ENCODE measurements around the gene PPP2R3B.
"Not testable (repeated sequence)": the region's sequence is repeated elsewhere in the genome, so short reads cannot be mapped to it uniquely, and the experiment has no call there.

The PPP2R3B gene

DNA sequence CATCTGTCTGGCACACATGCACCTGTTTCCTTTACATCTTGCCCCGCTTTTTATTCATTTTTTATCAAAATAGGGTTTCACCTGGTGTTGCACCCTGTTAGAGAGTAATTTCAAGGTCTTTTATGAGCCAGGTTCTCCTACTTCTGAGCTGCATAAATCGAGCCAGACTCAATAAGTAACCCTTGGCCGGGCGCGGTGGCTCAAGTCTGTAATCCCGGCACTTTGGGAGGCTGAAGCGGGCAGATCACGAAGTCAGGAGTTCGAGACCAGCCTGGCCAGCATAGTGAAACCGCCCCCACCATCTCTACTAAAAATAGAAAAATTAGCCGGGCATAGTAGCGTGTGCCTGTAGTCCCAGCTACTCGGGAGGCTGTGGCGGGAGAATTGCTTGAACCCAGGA is 1.0 kb upstream of the PPP2R3B start:
- TF ChIP-seq CTCF (IDR thresholded peaks at IDR 0.05; ENCODE audit: low read depth, low read length) = no peak
- no peak for DNase-seq (ENCODE audit: extremely low read depth, low read depth)

GRCh38 chrX:386239-386767 is 404 bp downstream of the PPP2R3B start:
- no peak for DNase-seq (ENCODE audit: extremely low read depth, low read depth)

GRCh38 chrX:385736-386135 is 971 bp downstream of the PPP2R3B start:
- not testable (repeated sequence) for DNase-seq (ENCODE audit: extremely low read depth, low read depth)

More at GRCh38 chrX:386239-386767, 404 bp downstream of the PPP2R3B start:
- TF ChIP-seq CTCF (IDR thresholded peaks at IDR 0.05; ENCODE audit: low read depth, low read length) = no peak

DNA sequence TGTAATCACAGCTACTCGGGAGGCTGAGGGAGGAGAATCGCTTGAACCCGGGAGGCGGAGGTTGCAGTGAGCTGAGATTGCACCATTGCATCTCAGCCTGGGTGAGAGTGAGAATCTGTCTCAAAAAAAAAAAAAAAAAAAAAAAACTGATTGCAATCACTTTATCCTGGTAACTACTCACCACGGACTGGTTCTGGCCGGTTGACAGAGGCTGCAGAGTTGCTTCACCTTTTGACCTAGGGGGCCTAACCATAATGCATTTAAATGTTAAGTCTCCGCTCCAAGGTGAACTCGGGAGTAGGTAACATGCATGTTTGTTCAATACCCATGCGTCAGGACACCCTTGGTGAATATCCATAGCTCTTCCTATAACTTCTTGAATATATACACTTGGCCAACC is 1.8 kb downstream of the PPP2R3B start:
- no peak for DNase-seq (ENCODE audit: extremely low read depth, low read depth)
- TF ChIP-seq CTCF (IDR thresholded peaks at IDR 0.05; ENCODE audit: low read depth, low read length) = no peak

DNA sequence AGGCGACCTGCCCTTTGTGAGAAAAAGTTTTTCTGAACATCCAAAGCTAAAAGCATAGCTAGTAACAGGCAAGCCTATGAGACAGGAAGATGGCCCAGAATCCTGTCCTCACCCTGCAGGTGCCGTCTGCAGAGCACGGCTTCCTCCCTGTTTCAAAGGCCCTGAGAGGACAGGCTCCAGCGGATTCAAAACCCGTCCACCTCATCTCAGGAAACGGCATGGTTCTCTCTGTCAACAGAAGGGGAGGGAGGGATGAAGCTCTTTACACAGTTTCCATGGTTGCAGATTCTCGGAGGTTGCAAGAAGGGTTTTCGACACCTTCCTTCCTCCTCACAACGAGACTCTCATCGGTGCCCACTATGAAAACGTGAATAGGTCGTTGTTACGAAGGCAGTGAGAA is 8.3 kb downstream of the PPP2R3B start:
- no peak for TF ChIP-seq CTCF (IDR thresholded peaks at IDR 0.05; ENCODE audit: low read depth, low read length)
- DNase-seq (ENCODE audit: extremely low read depth, low read depth) = no peak

DNA sequence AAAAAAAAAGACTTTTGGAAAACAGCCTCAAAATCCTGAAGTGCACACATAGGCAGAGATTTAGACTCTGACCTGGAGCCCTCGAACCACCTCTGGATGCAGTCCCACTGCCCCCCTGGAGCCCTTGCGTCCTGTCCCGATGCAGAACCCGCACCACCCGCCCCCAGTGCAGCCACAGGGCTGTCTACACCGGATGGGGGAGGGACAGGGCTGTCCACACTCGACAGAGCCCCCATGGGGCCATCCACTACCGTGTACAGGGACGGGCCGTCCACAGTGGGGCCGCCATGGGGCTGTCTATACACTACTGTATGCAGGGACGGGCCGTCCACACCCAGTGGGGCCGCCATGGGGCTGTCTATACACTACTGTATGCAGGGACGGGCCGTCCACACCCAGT is 10.5 kb downstream of the PPP2R3B start:
- DNase-seq (ENCODE audit: extremely low read depth, low read depth) = not testable (repeated sequence)

GRCh38 chrX:375181-376036 is 11.3 kb downstream of the PPP2R3B start:
- no peak for TF ChIP-seq CTCF (IDR thresholded peaks at IDR 0.05; ENCODE audit: low read depth, low read length)
- DNase-seq (ENCODE audit: extremely low read depth, low read depth) = no peak

DNA sequence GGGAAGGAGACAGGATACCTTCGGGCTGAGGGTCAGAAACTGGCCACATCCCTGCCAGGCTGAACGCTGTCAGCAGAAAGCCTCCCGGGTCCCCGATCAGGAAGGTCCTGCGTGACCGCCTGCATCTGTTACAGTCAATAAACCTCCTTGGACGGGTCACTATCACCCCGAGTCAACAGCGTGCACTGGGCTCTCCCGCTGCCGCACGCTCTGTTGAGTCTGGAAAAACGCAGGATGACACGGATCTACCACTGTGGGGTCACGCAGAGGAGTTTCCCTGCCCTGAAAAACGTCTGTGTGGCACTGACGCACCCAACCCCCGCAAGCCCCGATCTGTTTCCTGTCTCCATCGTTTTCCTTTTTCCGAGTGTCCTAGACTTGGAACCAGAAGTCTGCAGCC is 12.1 kb downstream of the PPP2R3B start:
- no peak for DNase-seq (ENCODE audit: extremely low read depth, low read depth)
- no peak for TF ChIP-seq CTCF (IDR thresholded peaks at IDR 0.05; ENCODE audit: low read depth, low read length)

Data from AG09319 (cell line).